Nephron progenitor cell (in vitro differentiated cells): ENCODE data around the gene NELFCD.

ENCODE experiments used
- DNase-seq: peaks from one replicate; pipeline ENCODE4 v3.0.0; 2021
- H3K27ac Mint-ChIP-seq: 2 replicates; pipeline ENCODE4 v1.8.0; 2021; ENCODE audit warnings: mild to moderate bottlenecking, moderate library complexity, mixed read lengths
- H3K27me3 Mint-ChIP-seq: 2 replicates; pipeline ENCODE4 v1.8.0; 2021; ENCODE audit warnings: mild to moderate bottlenecking, low read depth, mixed read lengths; ENCODE audit not compliant: poor library complexity
- H3K36me3 Mint-ChIP-seq: 2 replicates; pipeline ENCODE4 v1.8.0; 2021; ENCODE audit warnings: low read depth, mixed read lengths
- H3K4me1 Mint-ChIP-seq: 2 replicates; pipeline ENCODE4 v1.8.0; 2021; ENCODE audit warnings: mixed read lengths
- H3K4me3 Mint-ChIP-seq: 2 replicates; pipeline ENCODE4 v1.8.0; 2021; ENCODE audit warnings: mild to moderate bottlenecking, moderate library complexity, mixed read lengths
- H3K9me3 Mint-ChIP-seq: 2 replicates; pipeline ENCODE4 v1.8.0; 2021; ENCODE audit warnings: mild to moderate bottlenecking, moderate library complexity, mixed read lengths
- CTCF ChIP-seq: fragments of 200-600 bp; sonication (generic); IDR thresholded peaks from 2 replicates; pipeline ENCODE4 v1.5.0; 2021; ENCODE audit warnings: antibody characterized with exemption

NELFCD gene

GRCh38 chr20:58969439-58969838, 11.6 kb upstream of the NELFCD start:
- DNase-seq = no peak
- Mint-ChIP-seq H3K27me3 (peaks cover 14% of the 10 kb centered on the region), H3K27ac (no peak overlapping the region), H3K9me3 (peaks cover 44% of the 10 kb centered on the region), H3K4me3 (no peak overlapping the region), H3K4me1 (no peaks in the 10 kb centered on the region), H3K36me3 (peaks cover 7% of the 10 kb centered on the region)
- TF ChIP-seq CTCF = no peak

GRCh38 chr20:58970146-58970545, 10.9 kb upstream of the NELFCD start:
- TF ChIP-seq CTCF = no peak
- Mint-ChIP-seq H3K27ac (no peak overlapping the region), H3K36me3 (peaks cover 8% of the 10 kb centered on the region), H3K9me3 (peaks cover 42% of the 10 kb centered on the region), H3K27me3 (peaks cover 11% of the 10 kb centered on the region), H3K4me3 (no peak overlapping the region), H3K4me1 (no peaks in the 10 kb centered on the region)
- no peak for DNase-seq

GRCh38 chr20:58971429-58971828, 9.6 kb upstream of the NELFCD start:
- Mint-ChIP-seq H3K4me1 (no peaks in the 10 kb centered on the region), H3K36me3 (peaks cover 15% of the 10 kb centered on the region), H3K27me3 (peaks cover 14% of the 10 kb centered on the region), H3K27ac (no peak overlapping the region), H3K4me3 (no peak overlapping the region), H3K9me3 (peaks cover 54% of the 10 kb centered on the region)
- no peak for TF ChIP-seq CTCF
- no peak for DNase-seq

- Mint-ChIP-seq H3K27me3 (peaks cover 14% of the 10 kb centered on the region), H3K27ac (no peak overlapping the region), H3K4me1 (no peaks in the 10 kb centered on the region), H3K9me3 (peaks cover 69% of the 10 kb centered on the region), H3K36me3 (peaks cover 15% of the 10 kb centered on the region), H3K4me3 (no peak overlapping the region)
- no peak for DNase-seq
- TF ChIP-seq CTCF = no peak
Observed at GRCh38 chr20:58973179-58973578, 7.9 kb upstream of the NELFCD start.

GRCh38 chr20:58973866-58974265, 7.2 kb upstream of the NELFCD start:
- Mint-ChIP-seq H3K4me3 (no peak overlapping the region), H3K27me3 (peaks cover 14% of the 10 kb centered on the region), H3K4me1 (peaks cover 5% of the 10 kb centered on the region), H3K27ac (no peak overlapping the region), H3K9me3 (peaks cover 71% of the 10 kb centered on the region), H3K36me3 (peaks cover 14% of the 10 kb centered on the region)
- DNase-seq = no peak
- no peak for TF ChIP-seq CTCF

GRCh38 chr20:58975353-58975752, 5.7 kb upstream of the NELFCD start:
- H3K9me3 Mint-ChIP-seq = peaks cover 62% of the 10 kb centered on the region
- H3K4me3 Mint-ChIP-seq = no peak overlapping the region
- H3K27me3 Mint-ChIP-seq = peaks cover 18% of the 10 kb centered on the region
- H3K27ac Mint-ChIP-seq = no peak overlapping the region
- no peak for DNase-seq
- no peak for TF ChIP-seq CTCF
- H3K36me3 Mint-ChIP-seq = peaks cover 8% of the 10 kb centered on the region
- H3K4me1 Mint-ChIP-seq = peaks cover 5% of the 10 kb centered on the region
